Fibroblast of skin of back (primary cell): ENCODE data around the gene SV2C.
"Not testable (repeated sequence)": the region's sequence is repeated elsewhere in the genome, so short reads cannot be mapped to it uniquely, and the experiment has no call there.

ENCODE experiments used
- DNase-seq: peaks from one replicate; pipeline ENCODE4 v3.0.0-alpha.2; 2013

The SV2C gene

DNA sequence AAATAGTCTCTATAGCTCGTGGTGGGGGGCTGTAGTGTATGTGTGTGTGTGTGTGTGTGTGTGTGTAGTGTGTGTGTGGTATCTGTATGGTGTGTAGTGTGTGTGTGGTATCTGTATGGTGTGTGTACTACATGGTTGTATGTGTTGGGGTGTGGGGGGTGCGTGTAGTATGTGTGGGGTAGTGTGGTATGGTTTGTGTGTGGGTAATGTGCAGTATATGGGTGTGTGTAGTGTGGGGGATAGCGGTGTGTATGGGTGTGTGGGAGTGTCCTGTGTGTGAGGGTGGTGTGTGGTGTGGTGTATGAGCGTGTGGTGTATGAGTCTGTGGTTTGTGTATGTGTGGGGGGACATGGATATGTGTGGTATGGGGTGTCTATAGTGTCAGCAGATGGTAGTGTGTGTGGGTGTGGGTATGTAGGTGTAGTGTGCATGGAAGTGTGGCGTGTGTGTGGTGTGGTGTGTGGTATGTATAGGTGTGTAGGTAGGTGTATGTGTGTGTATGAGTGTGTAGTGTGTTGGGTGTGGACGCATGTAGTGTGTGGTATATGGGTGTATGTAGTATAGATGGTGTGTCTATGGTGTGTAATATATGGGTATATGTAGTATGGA, 174.1 kb downstream of the SV2C start:
- no peak for DNase-seq

DNA sequence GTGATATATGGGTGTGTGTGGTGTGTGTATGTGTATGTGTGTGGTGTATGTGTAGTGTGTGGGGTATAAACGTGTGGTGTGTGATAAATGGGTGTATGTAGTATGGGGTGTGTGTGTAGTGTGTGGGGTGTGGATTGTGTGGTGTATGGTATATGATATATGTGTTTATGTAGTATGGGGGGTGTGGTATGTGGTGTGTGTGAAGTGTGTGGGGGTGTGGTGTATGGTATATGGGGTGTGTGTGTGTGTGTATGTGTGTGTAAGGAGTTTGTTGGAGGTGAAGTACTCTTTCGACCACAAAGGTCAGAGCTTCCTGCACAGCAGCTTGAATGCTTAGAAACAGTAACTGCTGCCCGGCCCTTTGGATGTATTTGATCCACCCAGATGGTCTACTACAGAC, 174.7 kb downstream of the SV2C start:
- DNase-seq: no peak

DNA sequence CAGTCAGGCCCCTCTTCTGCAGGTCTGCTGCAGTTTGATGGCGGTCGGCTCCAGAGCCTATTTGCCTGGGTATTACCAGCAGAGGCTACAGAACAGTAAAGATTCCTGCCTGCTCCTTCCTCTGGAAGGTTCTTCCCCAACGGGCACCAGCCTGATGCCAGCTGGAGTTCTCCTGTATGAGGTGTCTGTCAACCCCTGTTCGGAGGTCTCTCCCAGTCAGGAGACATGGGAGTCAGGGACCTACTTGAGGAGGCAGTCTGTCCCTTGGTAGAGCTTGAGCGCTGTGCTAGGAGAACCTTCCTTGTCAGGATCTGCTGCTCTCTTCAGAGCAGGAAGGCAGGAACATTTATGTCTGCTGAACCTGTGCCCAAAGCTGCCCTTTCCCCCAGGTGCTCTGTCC, 181.5 kb downstream of the SV2C start:
- DNase-seq: no peak

DNA sequence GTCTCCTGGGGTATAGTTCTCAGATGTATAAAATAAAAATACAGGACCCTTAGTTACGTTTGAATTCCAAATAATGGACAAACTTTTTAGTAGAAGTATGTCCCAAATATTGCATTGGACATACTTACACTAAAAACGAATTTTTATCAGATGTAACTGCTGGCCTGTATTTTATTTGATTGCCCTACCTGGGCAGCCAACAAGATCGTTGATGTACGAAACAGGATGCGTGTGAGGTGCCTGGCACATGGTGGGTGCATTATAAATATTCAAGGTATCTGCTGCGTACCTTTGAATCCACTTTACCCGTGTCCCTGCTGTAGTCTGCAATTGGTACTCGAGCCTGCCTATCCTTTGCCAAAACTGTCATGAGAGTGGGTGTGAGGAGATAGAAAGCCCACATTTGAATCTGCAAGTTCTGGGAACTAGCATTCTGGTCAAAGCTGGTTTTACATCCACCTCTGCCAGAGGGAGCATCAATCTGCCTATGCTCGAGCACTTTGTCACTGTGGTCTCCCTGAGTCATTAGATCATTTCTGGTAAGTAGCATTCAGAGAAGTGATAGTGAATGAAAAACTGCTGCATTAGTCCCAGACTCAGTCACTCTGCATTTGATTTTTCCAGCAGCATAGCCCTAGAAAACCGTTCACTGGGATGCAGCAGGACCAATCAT, 186.2 kb downstream of the SV2C start:
- no peak for DNase-seq

DNA sequence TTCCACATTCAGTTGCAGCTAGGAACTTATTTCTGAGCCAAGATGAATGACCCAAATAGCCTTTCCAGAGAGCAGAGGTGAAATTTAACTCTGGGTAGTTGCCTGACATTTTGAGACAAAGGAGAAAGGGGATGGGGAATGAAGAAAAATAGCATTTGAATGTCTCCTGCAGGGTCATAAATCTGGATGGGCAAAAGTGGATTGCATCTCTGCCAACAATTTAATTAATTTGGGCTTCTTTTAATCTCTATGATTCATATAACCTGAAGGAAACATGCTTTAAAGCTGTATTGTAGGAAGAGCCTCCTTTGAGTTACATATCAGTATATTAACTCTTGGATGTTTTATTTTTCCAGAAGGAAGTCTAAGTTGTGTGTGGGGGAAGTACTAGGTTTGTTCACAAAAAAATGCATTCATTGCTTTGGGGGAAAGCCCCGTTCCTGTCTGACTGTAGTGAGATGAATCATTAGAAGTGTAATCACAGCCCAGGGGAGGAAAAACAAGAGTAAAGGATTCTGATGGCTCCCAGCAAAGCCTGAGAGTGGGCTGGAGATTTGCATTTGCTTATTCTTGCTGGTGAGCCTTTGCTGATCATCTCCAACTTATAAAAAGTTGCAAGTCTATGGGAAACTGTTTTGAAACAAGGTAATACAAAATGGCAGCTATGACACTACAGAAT, 186.9 kb downstream of the SV2C start:
- DNase-seq: peak; percentile 19

DNA sequence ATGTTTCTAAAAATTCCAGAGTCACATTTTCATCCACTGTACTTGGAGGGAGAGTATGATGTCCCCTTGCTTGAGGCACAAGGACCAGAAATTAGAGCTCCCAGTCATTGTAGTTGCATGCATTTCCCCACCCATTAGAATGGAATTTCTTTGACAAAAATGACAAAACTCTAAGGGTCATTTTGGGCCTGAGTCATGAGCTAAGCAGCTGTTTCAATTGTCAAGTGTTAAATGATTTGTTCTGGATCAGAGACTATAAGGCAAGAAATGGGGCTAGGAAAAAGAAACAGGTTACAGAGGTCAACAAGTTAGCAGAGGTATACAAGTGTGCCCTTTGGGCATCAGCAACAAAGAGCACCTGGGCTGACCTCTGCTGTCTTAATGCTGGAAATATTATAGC, 188.7 kb downstream of the SV2C start:
- DNase-seq: peak; percentile 20

DNA sequence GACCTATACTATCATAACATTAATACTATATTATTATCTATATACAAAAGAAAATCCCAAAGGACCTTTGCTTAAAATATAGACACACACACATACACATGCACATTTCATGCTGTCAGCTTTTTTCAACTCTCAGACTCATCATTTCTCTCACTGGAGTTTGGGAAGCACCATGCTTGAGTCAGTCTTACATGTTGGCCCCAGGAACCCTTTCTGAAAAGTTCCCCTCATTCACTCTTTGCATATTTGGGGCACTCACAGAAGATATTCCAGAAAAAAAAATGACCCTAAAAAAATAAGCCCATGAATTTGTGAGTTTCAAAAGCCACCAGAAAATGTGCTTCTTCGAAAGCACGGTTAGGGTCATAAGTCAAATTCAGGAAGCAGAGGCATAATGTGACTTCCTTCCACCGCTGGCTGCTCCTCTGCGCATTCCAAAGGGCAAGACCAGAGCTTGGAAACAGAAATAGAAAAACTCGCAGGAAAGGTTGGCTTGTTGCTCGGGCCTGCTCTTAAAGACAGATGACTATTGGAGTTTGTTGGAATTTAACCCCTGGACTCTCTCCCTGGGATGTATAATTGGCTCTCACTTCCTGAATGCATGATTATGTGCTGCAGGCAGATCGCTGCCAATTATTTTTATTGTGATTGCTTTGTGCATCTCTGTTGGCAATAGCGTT, 190.2 kb downstream of the SV2C start:
- no peak for DNase-seq

DNA sequence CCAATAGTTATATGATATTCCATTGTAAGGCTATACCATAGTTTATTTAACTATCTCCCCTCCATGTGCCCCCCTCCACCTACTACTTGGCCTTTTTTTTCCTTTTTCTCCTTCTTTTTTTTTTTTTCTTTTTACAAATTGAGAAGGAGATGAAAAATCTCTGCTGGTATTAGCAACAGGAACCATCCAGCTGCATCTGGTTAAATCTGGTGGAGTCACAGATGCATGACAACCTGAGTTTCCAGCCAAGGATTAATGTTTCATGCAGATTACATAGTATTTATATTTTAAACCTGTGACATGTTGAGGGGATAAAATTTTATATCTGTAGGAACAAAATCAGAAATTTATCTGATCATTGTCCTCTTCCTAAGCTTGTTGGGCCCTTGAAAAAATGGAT, 191.4 kb downstream of the SV2C start:
- DNase-seq: no peak

DNA sequence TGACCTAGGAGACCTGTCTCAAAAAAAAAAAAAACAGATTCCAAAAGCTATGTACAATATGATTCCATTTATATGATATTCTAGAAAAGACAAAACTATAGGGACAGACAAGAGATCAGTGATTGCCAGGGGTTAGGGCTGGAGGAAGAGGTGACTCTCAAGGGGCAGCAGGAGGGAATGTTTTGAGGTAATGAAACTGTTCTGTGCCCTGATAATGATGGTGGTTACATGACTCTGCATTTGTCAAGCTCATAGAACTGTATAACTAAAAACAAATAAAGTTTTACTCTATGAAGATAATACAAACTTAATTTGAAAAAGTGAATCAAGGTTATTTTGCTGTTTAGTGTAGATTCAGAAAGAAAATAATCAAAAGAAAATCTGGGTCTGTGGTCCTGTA, 194.6 kb downstream of the SV2C start:
- no peak for DNase-seq

DNA sequence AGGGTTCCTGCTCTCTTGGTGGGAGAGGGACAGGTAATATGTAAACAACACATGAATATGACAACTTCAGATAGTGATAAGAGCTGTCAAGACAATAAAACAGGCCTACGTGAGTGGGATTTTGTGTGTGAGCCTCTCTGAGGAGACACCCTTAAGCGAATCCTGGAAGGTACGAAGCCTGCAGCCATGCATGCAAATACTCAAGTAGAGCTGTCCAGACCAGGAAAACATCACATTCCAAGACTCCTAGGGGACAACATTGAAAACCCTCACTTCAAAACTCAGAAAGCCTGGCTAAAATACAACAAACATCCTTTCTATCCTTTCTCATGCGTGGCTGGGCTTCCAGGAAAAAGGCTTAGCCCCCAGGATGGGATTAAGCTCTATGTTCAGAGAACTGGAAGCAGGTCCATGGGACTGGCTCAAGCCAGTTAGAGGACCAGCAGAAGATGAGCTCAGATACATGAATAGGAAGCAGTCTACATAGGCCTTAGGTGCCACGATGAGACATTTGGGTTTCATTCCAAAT, 195.1 kb downstream of the SV2C start:
- DNase-seq: no peak

DNA sequence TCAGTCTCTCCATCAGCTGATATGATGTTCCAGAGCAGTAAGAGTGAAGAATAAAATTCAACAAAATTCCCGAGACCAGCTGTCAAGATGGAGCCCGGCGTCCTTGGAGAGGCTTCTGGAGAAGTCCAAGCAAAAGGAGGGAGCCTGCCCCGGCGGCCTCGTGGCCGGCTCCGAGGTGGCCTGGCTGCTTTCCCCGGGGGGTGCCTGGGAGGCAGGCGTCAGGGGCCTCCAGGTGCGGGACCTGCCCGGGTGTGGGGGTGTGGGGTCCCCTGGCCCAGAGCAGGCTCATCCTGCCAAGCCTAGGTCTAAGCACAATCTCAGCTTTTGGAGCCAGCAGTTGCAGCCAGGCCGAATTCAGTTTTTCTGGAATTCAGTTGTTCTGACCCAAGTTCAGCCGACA, 197.3 kb downstream of the SV2C start:
- no peak for DNase-seq

DNA sequence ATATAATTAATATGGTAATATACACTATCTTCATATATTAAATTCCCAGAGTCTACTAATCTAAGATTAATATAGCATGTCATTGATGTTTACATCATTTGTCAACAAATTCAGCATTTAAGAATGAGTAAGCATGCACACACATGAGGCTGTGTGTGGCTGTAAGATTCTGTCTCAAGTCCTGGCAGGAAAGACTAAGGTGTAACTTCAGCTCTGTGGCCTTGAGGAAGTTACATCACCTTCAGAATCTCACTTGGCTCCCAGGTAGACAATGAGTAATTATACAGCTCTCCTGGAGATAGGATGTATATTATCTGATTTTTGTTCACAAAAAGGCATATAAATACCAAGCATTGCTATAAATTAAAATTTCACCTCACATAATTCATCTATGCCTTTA, 200.5 kb downstream of the SV2C start:
- DNase-seq: no peak

DNA sequence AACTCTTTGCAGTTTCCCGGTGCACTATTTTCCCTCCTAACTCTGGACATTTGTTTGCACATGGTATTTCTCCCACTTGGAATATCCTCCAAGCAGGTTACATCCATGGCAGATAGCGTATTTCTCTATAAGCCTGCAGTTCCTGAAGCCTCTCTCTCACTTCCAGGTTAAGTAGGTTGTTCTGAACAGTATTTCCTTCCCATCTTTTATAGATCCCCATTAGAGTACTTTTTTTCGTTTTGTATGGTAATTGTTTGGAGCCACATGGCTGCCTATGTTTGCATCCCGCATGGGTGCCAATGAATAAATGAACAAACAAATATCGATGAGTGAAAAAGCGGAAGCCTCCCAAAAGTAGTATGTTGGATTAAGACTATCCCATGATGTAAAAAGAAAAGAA, 206.5 kb downstream of the SV2C start:
- no peak for DNase-seq

DNA sequence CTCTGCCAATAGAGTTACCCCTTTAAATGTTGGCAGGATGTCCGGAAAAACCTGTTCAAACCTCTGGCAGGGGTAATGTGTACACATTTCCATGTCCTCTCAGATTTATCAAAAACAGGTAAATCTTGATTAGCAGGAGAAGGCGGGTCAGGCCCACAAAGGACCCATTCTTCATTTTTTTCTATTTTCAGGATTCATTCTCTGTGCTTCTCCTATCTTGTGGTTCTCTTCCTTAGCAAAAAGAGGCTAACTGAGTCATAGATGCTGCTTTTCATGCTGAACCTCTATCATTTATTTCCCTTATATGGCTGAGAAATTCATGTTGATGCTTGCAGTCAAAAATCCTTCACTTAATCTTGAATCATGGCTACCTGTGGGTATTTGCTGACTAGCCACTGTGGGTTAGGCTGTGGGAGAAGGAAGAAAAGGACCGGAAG, 207.2 kb downstream of the SV2C start:
- no peak for DNase-seq

DNA sequence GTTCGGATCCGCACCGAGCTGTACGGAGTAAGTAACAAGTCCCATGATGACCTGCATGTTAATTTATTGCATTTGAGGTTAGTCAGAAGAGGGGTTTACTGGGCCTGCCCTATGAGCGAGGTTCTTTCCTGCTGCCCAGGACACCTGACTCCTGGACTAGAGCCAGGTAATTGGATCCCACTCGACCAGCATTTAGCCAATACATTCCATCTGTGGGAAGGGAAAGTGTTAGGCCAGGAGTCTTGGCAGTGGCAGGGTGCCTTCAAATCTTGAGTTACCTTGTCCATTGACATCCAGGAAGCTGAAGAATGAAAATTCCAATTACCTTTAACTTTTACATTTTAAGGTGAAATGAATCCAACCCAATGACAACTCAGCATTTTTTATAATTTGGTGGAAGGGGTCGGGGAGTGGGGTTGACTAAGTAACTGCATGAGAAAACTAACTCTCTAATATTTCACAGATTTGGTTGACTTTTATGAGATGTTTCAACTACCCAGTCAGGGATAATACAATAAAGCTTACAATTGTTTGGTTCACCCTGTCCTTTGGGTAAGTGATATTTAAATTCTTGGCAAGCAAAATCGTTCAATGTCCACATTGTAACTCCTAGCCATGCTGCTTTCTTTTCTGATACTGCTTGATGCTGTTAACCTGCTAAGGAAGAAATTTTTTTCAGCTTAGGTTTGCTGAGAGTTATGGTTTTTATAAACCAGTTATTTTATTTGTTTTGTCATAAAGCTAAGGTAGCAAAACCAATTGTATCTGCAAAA, 208.3 kb downstream of the SV2C start:
- DNase-seq: no peak

DNA sequence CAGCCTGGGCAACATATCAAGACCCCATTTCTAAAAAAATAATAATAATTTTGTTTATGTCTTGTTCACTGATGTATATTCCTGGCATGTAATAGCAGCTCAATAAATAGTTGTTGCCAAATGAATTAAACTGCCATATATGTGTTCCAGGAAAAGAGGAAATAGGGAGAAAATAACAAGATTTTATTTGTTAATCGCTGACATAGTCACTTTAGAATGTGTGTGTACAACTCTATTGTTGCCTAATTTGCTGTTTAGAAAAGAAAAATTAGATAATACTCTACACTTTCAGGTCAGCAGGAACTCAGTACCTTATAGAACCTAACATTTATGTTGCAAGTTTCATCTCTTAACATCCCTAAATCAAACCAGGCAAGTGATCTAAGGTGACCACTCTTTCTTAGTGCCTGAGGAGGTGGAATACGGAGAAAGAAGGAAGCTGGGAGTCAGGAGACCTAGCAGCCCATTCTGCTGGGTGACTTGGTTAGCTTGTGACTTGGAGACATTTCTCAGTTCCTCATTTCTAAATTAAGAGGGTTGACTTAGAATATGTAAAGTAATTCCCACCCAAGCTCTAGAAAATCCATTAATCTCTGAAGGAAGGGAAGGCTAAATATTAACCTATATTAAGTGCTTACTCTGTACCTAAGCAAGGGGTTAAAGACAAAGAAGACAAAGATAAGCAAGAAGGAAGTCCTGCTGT, 209.6 kb downstream of the SV2C start:
- no peak for DNase-seq

DNA sequence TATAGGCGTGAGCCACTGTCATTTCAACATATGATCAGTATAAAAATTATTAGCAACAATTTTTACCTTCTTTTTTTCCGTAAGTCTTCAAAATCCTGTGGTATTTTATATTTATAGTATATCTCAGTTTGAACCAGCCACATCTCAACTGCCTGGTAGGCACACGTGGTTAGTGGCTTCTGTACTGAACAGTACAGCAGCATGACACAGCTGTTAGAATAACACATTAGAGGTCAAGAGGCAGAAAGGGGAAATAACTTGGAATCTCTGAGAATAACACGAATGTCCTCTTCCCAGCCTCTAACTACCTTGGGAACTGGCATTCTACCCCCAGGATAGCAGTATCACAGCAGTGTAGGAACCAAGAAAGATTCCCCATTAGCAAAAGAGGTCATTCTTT, 211.4 kb downstream of the SV2C start:
- DNase-seq: peak; percentile 12

DNA sequence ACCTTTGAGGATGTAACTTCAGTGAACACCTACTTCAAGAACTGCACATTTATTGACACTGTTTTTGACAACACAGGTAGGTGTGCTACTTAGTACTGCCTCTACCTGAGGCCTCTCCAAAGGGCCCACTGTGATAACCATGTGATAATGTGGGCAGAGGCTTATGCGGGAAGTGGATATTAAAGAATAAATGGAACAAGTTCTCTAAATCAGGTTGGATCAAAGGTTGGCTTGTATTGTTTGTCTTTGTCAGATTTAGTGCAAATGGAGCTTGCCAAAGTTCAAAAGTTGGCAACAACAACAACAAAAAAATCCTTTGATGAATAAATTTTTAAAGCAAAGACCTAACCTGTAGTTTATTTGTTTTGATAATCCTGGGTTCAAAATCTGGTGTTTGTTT, 215.7 kb downstream of the SV2C start:
- no peak for DNase-seq

DNA sequence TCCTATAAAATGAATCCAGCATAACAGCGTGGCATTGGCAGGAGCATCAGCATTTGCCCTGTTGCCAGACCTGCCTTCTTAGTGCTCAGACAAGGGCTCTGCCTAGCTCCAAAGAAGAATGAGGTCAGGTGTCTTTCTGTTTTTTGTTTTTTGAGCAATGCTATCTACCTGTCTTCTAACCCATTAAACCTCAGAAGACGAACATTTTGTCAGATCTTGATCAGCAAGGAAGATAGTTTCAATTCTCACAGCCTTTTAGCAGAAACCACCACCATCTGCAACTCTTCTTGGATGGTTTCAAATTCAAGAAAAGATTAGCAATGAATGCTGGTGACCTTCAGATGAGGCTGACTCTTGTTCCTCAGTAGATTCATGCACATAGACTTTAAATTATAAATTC, 216.4 kb downstream of the SV2C start:
- no peak for DNase-seq

DNA sequence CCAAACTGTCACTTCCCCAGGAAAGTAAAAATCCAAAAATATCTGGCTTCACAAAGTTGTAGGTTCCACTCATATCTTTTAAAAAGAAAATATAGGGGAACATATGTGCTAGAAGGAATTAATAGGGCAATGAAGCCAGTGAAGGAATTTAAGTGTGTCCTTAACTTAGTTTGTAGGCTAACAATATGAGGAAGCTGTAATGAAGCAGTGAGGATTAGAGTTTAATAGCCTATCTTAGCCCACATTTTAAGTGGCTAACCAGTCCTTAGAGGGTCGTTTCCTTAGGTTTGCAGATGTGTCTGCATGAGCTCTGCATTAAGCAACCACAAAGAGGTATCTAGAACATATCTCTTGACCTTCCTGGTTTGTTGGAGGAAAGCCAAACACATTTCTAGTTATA, 218.7 kb downstream of the SV2C start:
- DNase-seq: not testable (repeated sequence)

DNA sequence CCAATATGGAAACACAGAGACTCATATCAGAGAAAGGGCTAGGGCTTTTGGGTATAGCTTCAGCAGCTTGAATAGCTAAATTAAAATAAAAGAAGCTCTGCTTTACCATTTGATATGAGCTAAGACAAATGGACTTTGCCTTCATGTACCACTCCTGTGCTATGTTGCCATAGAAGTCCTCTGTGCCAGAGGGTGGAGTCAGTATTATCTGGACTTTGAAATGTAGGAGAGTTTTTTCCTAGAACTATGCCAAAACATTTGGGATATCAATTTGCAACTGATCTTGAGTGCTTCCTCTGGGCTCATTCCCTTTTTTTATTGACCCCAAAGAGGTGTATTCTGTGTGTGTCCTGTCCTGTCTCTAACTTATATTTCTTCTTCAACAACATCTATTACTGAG, 219.5 kb downstream of the SV2C start:
- not testable (repeated sequence) for DNase-seq

DNA sequence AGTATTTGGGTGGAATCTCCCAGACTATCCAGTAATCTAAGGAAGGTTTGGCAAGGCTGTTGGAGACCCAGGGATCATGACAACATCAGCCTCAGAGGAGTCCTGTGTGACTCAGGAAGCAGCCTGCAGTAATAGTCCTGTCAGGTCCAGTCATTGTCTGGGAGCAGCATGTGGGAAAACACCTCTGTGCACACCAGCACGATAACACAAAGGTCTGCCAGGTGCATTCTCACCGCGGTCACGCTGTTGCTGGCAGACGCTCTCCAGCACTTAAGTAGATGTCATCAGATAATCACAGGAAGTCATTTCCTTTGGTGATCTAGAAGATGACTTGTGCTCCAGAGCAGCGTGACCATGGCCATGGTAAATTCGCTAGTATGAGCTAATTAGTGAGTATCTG, 220.7 kb downstream of the SV2C start:
- no peak for DNase-seq
